CD14-positive monocyte (primary cell): ENCODE data around the gene CUZD1. TPM values are rescaled to one million over a fixed set of nuclear protein-coding genes. Genes with fewer than 3 reads are reported as not detected.

Experiments used
- DNase-seq, 3 donors: peaks; one replicate each; pipeline ENCODE4 v3.0.0-alpha.2; 2011 to 2022
- H2AFZ ChIP-seq: 2 replicates; pipeline ENCODE4 v1.6.0; 2012; ENCODE audit warnings: mild to moderate bottlenecking, low read depth, low read length, inconsistent platforms; ENCODE audit not compliant: insufficient read depth, poor library complexity, severe bottlenecking
- H3K27ac ChIP-seq, 2 donors: 1 replicate in 1 of 2; 2 replicates in 1 of 2; pipeline ENCODE4 v1.5.1; 2012 to 2013; ENCODE audit warnings: low read length in 2 of 2, control low read depth in 1 of 2, inconsistent platforms in 1 of 2, low read depth in 1 of 2, mild to moderate bottlenecking in 1 of 2
- H3K27me3 ChIP-seq, 2 donors: one replicate each; pipeline versions ENCODE4 v1.6.0 to v1.6.1; 2011 to 2013; ENCODE audit warnings: low read length in 2 of 2; ENCODE audit not compliant: control insufficient read depth in 2 of 2, insufficient read depth in 2 of 2
- H3K36me3 ChIP-seq, 2 donors: replicated peaks in 1 of 2; 1 replicate in 1 of 2; 2 replicates in 1 of 2; pipeline versions ENCODE4 v1.5.1 to v1.6.1; 2012 to 2013; ENCODE audit warnings: low read length in 2 of 2, control low read depth in 1 of 2, inconsistent platforms in 1 of 2, mild to moderate bottlenecking in 1 of 2; ENCODE audit not compliant: insufficient read depth in 2 of 2, control insufficient read depth in 1 of 2
- H3K4me1 ChIP-seq, 2 donors: 1 replicate in 1 of 2; 2 replicates in 1 of 2; pipeline versions ENCODE4 v1.5.1 to v1.6.1; 2012 to 2013; ENCODE audit warnings: low read length in 2 of 2, control low read depth in 1 of 2, inconsistent platforms in 1 of 2, mild to moderate bottlenecking in 1 of 2, moderate library complexity in 1 of 2; ENCODE audit not compliant: insufficient read depth in 2 of 2, control insufficient read depth in 1 of 2
- H3K4me2 ChIP-seq: replicated peaks from 2 replicates; pipeline ENCODE3; 2012; ENCODE audit warnings: low read length, moderate library complexity, mild to moderate bottlenecking; ENCODE audit not compliant: poor library complexity, severe bottlenecking; ENCODE audit errors: extremely low read depth
- H3K4me3 ChIP-seq, 3 experiments: fragments of 200-600 bp in 1 of 3; sonication (generic) in 1 of 3; replicated peaks in 1 of 3; 1 replicate in 2 of 3; 2 replicates in 1 of 3; pipeline ENCODE4 v1.5.1; 2011 to 2013; ENCODE audit warnings: low read length in 3 of 3, mild to moderate bottlenecking in 3 of 3, control low read depth in 2 of 3, low read depth in 2 of 3, inconsistent platforms in 1 of 3, moderate library complexity in 1 of 3
- H3K79me2 ChIP-seq: 2 replicates; pipeline ENCODE4 v1.6.0; 2012; ENCODE audit warnings: mild to moderate bottlenecking, control low read depth, inconsistent platforms, low read length, moderate library complexity; ENCODE audit not compliant: insufficient read depth
- H3K9ac ChIP-seq: 2 replicates; pipeline ENCODE4 v1.6.0; 2017; ENCODE audit warnings: low read length, mild to moderate bottlenecking; ENCODE audit not compliant: insufficient read depth, poor library complexity, severe bottlenecking
- H3K9me3 ChIP-seq, 2 donors: replicated peaks in 1 of 2; 1 replicate in 1 of 2; 2 replicates in 1 of 2; pipeline versions ENCODE4 v1.5.1 to v1.6.1; 2012 to 2013; ENCODE audit warnings: low read length in 2 of 2, control low read depth in 1 of 2; ENCODE audit not compliant: control insufficient read depth in 1 of 2, insufficient read depth in 1 of 2
- H4K20me1 ChIP-seq: 2 replicates; pipeline ENCODE4 v1.6.0; 2012; ENCODE audit warnings: mild to moderate bottlenecking, low read length, control low read depth, moderate library complexity; ENCODE audit not compliant: insufficient read depth
- H3K27ac Mint-ChIP-seq, 7 donors: one replicate each; pipeline ENCODE4 v1.8.0; 2020; ENCODE audit warnings: mild to moderate bottlenecking in 7 of 7, mixed read lengths in 7 of 7, moderate library complexity in 6 of 7, inconsistent platforms in 2 of 7
- H3K27me3 Mint-ChIP-seq, 3 donors: one replicate each; pipeline ENCODE4 v1.8.0; 2021 to 2022; ENCODE audit warnings: low read depth in 3 of 3, mild to moderate bottlenecking in 3 of 3, mixed read lengths in 3 of 3, moderate library complexity in 3 of 3, inconsistent platforms in 1 of 3
- H3K36me3 Mint-ChIP-seq, 2 donors: one replicate each; pipeline ENCODE4 v1.8.0; 2020; ENCODE audit warnings: mixed read lengths in 2 of 2, inconsistent platforms in 1 of 2, mild to moderate bottlenecking in 1 of 2
- H3K4me1 Mint-ChIP-seq: one replicate; pipeline ENCODE4 v1.8.0; 2020; ENCODE audit warnings: mild to moderate bottlenecking, mixed read lengths
- H3K4me3 Mint-ChIP-seq, 2 donors: one replicate each; pipeline ENCODE4 v1.8.0; 2020; ENCODE audit warnings: mild to moderate bottlenecking in 2 of 2, mixed read lengths in 2 of 2, moderate library complexity in 1 of 2
- H3K9me3 Mint-ChIP-seq, 7 donors: one replicate each; pipeline ENCODE4 v1.8.0; 2020 to 2022; ENCODE audit warnings: mixed read lengths in 7 of 7, mild to moderate bottlenecking in 6 of 7, moderate library complexity in 6 of 7, inconsistent platforms in 2 of 7
- WGBS: methylation state at CpG from one replicate; pipeline ENCODE4 v1.1.5; 2013; ENCODE audit warnings: missing lambda C conversion rate; ENCODE audit not compliant: insufficient coverage; 5-methylcytosine and 5-hydroxymethylcytosine counted together
- intact Hi-C, 2 donors: fragments of 100-400 bp; cut with micrococcal nuclease; formaldehyde crosslinking; loops; one replicate each; pipeline versions ENCODE4 v1.15.0 to v1.15.1; 2023
- polyA plus RNA-seq, 3 donors: library from polyadenylated mRNA; depleted of rRNA in 1 of 3; unstranded in 2 of 3; stranded (reverse) in 1 of 3; fragments of 300-500 nt in 2 of 3; fragments of >200 nt in 1 of 3; fragmentation: Illumina TruSeq in 2 of 3; gene quantifications; 1 replicate in 2 of 3; 2 replicates in 1 of 3; pipeline ENCODE4 v1.2.3, GENCODE V29; 2012 to 2021
- TF ChIP-seq, protein P1 (sequence below): fragments of 200-600 bp; IDR thresholded peaks from one replicate; pipeline ENCODE4 v1.8.0; 2022; ENCODE audit warnings: antibody characterized with exemption, mild to moderate bottlenecking

Gene CUZD1
- polyA plus RNA-seq, 3 donors: 0.14 to 0.29 TPM; not detected in 1

- H3K4me3 Mint-ChIP-seq: no peak overlapping the region
- no peaks in the 10 kb centered on the region for H3K36me3 ChIP-seq
- DNase-seq: no peak
- H2AFZ ChIP-seq: no peak overlapping the region
- H3K9ac ChIP-seq: no peak overlapping the region
- no peak overlapping the region for H3K27ac ChIP-seq
- no peaks in the 10 kb centered on the region for H3K79me2 ChIP-seq
- TF ChIP-seq, protein P1, sequence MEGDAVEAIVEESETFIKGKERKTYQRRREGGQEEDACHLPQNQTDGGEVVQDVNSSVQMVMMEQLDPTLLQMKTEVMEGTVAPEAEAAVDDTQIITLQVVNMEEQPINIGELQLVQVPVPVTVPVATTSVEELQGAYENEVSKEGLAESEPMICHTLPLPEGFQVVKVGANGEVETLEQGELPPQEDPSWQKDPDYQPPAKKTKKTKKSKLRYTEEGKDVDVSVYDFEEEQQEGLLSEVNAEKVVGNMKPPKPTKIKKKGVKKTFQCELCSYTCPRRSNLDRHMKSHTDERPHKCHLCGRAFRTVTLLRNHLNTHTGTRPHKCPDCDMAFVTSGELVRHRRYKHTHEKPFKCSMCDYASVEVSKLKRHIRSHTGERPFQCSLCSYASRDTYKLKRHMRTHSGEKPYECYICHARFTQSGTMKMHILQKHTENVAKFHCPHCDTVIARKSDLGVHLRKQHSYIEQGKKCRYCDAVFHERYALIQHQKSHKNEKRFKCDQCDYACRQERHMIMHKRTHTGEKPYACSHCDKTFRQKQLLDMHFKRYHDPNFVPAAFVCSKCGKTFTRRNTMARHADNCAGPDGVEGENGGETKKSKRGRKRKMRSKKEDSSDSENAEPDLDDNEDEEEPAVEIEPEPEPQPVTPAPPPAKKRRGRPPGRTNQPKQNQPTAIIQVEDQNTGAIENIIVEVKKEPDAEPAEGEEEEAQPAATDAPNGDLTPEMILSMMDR: no peak
- H3K36me3 Mint-ChIP-seq: peaks cover 11 to 28% of the 10 kb centered on the region in 2 donors
- WGBS: 100% methylated on average over 1 of the region's 1 CpG
- H3K9me3 Mint-ChIP-seq: peaks cover 0 to 5% (median 0%) of the 10 kb centered on the region in 7 donors
- H3K4me3 ChIP-seq: no peak overlapping the region
- H3K27me3 ChIP-seq: no peaks in the 10 kb centered on the region
- no peak overlapping the region for H3K4me2 ChIP-seq
- H3K27me3 Mint-ChIP-seq: peaks cover 2 to 3% (median 2%) of the 10 kb centered on the region in 3 donors
- H3K4me1 Mint-ChIP-seq: no peaks in the 10 kb centered on the region
- intact Hi-C loops: no loop called here
- no peaks in the 10 kb centered on the region for H4K20me1 ChIP-seq
- H3K27ac Mint-ChIP-seq: no peak overlapping the region
- H3K4me1 ChIP-seq: no peaks in the 10 kb centered on the region
- no peaks in the 10 kb centered on the region for H3K9me3 ChIP-seq
These were observed 14.7 kb downstream of the CUZD1 start for GRCh38 chr10:122830965-122831353.

DNA sequence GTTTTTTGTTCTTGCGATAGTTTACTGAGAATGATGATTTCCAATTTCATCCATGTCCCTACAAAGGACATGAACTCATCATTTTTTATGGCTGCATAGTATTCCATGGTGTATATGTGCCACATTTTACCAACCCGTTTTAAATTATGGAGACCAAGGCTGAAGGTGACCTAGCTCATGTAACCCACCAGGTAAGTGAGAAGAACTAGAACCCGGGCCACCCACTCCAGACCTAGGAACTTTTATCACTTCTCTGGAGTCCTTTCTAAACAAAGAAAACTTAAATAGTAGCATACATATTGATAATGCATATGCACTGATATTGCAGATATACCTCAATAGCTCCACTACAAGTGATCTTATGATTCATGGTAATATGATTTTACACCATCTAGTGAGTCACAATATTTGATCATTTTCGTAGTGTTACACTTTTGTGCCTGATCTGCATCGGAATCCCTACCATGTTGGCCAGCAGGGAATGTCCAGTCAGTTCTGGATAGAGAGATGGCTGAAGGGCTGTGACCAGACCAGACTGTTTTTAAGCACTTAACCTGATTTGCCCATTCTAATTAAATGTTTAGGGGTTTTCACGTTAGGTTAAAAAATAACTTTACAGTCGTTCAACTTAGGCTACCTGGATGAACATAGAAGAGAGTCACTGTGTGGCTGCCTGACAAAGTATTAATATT lies 15.2 kb downstream of the CUZD1 start:
- Histone ChIP-seq H3K9me3 (no peaks in the 10 kb centered on the region), H3K27ac (no peak overlapping the region), H3K9ac (no peak overlapping the region), H2AFZ (no peak overlapping the region), H3K4me2 (no peak overlapping the region), H3K4me1 (no peaks in the 10 kb centered on the region), H3K36me3 (no peaks in the 10 kb centered on the region), H3K27me3 (no peaks in the 10 kb centered on the region), H3K79me2 (no peaks in the 10 kb centered on the region), H4K20me1 (no peaks in the 10 kb centered on the region), H3K4me3 (no peak overlapping the region)
- Mint-ChIP-seq H3K27ac (no peak overlapping the region), H3K4me1 (no peaks in the 10 kb centered on the region), H3K36me3 (peaks cover 11 to 25% of the 10 kb centered on the region in 2 donors), H3K4me3 (no peak overlapping the region), H3K9me3 (peaks cover 0 to 5% (median 0%) of the 10 kb centered on the region in 7 donors), H3K27me3 (peaks cover 2 to 5% (median 2%) of the 10 kb centered on the region in 3 donors)
- DNase-seq: no peak
- WGBS: 94% methylated on average over 3 of the region's 7 CpGs
- intact Hi-C loops: no loop called here
- TF ChIP-seq, protein P1: no peak
